NOMO-1 treated with dmso at 0.1 percent for 144 hours (cell line): ENCODE measurements around the gene DOCK2.
"Not testable (repeated sequence)": the region's sequence is repeated elsewhere in the genome, so short reads cannot be mapped to it uniquely, and the experiment has no call there.

Source experiments
- DNase-seq: peaks from one replicate; lab custom pipeline; 2025; ENCODE audit not compliant: unreplicated experiment; lab: John Stamatoyannopoulos, UW

DOCK2 gene

DNA sequence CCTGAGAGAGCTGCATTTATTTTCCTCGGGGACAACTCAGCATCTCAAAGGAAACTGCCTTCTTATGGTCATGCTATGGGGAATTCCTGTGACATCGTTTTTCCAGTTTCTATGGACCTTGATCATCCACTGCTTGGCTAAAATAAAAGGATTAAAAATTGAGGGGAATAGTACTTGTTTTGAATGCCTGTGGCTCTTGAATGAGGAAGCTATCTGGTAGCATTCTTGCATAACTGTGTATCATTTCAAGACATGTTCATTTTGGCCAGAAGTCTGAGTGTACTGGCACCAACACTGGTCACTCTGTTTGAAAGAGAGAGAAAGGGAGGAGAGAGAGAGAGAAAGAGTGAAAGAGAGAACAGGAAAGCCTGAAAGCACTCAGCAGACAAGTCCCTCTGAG is 116.7 kb downstream of the DOCK2 start:
- no peak for DNase-seq

DNA sequence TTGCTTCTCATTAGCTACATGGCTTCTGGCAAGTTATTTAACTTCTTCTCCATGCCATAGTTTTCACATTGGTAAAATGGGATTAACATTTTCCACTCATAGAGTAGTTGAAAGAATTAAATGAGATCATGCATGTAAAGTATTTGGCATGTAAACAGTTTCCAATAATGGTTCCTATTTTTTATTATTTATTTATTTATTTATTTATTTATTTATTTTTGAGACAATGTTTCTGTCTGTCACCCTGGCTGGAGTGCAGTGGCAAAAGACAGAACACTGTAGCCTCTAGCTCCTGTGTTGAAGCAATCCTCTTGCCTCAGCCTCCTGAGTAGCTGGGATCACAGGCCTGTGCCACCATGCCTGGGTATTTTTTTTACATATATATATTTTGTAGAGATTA is 117.7 kb downstream of the DOCK2 start:
- DNase-seq: no peak

DNA sequence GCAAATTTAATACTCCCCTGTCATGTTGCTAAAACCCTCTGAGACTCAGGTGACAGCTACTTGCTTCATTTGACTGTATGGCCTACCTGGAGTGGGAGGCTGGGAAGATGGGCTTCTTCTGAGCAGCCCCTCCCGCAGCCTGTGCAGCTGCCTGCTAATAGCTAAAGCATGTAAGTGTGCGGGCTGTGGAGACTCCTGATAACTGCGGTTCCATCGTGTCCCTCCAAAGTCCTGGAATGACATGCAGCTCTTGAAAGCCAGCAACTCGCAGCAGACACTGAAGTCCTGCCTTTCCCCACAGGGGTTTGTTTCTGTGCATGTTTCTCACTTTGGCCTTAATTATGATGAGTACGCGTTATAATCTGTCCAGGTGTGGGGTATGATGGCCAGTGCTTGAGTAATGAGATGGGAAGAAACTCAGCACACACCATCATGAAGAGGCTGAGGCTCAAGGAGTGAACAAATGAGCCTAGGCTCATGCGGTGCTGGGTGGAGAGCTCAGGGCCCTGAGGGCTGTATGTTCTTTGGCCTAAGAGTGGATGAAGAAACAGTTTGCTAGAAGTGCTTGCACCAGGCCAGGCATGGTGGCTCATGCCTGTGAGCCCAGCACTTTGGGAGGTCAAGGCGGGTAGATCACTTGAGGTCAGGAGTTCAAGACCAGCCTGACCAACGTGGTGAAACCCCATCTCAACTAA is 119.1 kb downstream of the DOCK2 start:
- DNase-seq: no peak

DNA sequence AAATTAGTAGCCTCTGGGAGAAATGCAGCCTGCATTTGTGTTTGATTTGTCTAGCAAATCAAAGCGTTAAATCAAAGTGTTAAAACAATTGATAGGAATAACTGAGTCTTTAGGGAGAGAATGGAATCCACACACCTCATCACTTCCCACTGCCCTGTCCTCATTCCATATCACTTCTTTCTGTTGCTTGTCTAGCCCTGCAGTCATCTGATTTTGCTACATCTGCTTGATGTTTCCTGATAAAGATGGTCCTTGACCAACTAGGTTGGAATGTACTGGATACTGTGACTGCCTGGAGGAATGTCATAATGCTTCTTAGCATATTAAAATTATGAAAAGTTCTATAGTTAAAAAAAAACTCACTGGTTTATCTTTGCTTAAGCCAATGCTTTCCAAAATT is 119.9 kb downstream of the DOCK2 start:
- DNase-seq: no peak

DNA sequence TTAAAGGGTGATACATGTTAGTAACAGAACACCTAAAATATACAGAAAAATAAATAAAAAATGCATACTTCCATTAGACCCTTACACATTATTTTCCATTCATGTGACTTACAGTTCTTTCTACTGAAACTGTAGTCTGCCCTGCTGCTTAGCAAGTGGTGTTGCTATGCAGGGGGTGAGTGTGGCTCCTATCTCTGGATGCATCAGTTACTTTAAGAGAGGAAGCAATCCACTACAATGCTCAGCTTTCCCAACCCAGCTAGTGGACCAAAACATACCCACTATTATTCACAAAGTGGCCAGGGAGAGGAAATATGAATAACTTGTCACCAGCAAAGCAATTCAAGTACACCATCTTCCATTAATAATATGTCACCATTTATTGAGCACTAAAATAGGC is 121.8 kb downstream of the DOCK2 start:
- DNase-seq: no peak

DNA sequence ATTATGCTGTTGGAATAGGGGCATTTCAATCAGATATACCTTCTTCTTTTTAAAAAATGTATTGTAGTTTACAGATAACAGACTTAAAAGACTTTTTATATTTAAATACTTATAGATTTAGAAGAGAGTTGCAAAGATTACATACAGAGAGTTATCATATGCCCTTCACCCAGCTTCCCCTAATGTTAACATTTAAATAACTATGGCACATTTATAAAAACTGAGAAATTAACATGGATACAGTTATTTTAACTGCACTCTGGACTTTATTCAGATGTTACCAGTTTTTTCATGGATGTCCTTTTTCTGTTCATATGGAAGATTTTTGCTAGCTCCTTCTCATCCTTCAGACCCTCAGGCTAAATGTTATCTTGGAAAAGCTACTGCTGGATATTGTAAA is 123.2 kb downstream of the DOCK2 start:
- no peak for DNase-seq

DNA sequence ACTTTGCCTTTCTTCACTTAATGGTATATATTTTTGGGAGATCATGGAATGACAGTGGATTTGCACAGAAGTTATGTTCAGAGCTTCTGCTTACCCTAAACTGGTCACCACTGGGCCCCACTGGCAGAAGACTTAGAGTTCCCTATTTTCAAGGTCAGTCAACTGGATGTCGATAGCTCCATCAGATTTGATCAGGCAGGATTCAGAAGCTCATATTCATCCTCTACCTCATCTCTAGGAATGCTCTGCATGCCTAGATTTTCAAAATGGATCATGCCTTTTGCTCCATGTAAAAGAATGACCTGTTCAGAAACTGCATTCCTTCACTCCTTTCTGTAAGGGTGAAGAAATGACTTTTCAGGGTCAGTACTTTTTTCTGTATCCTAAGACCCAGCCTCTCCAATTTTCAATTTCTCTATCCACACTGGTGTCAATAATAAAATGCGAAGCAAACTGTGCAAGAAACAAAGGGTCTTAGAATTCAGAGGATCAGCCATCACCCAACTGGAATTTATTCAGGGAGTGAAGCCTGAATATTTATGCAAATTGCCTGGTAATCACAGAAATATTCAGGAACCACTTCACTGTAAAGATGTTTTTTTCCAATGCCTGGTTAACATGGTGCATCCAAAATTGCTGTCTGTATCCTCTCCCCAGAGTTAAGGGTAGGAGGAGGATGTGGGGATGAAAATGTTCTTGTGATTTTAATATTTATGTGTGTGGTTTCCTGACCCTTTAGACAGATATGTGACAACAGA is 125.4 kb downstream of the DOCK2 start:
- no peak for DNase-seq

DNA sequence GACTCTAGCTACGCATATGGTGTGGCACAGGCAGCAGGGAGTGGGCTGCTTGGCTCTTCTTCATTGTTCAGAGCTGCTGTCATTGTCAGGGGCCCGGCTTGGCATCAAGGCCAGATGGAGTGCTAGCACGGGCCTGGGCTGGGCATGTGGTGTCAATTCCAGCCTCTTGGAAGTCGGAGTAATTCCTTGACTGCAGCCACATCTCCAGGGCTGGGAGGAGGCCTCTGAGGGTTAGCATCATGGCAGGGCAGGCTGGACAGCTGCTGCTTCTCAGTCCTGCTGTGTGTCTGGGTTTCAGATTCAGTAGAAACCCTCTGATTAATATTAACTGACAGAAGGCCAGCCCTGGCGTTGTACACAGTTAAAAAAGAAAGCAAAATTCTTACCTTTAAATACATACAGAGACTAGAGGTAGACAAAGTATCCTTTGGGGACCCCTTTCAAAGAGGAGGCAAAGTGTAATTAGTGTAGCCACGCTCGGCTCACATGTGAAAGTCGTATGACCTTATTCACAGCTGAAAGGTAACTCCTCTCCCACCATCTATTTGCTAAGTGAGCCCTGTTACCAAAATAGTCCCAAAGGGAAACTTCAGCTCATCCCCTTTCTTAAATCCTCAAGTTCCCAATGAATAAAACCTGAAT is 126.4 kb downstream of the DOCK2 start:
- no peak for DNase-seq

DNA sequence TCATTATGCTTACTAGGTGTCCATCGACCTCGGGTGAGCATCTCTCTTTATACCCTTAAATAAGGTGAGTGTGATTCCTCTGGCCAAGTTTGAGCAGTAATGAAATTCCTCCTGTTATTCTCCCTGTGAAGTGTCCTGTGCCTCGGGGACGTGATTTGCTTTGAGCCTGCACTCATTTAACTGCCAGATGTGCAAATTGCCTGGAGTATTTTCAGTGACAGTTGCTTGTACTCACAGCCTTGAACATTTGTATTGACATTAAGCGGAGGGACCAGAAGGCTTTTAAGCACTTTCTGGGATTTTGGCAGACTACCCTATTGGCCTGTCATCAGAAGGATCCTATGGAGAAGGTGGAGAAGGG is 126.9 kb downstream of the DOCK2 start:
- DNase-seq: no peak

DNA sequence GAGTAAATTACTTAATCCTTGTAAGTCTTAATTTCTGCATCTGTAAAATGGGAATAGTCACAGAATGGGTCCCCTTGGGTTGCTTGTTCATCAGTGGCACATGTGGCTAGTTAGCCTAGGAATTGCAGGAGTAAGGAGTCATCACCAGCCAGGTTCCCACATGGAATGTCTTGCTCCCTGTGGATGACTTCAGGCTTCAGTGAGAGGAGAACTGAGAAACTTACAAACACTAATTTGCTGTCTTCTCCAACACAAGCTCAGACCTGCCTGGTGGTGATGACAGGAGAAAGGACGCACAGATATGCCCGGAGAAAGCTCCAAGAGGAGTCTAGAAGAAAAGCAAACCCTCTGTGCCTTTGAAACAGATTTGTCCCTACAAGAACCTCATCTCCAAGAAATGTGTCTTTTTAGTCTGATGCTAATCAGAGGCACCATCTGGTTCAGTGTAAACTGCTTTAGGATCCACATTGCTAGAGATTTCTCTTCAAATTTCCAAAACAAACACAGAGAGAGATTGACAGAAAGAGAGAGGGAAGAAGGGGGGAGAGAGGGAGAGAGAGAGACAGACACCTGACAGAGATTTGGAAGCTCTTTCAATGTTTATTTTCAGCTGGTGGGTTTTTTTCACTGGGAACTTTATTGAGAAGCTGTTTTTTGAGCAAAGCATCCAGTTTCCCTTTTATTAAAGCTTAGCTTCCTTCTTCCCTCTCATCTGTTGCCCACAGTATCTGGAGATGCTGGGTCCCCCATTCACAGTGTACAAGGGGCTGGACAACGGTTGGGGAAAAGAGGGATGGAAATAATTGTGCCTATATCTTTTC is 128.3 kb downstream of the DOCK2 start:
- DNase-seq: no peak

DNA sequence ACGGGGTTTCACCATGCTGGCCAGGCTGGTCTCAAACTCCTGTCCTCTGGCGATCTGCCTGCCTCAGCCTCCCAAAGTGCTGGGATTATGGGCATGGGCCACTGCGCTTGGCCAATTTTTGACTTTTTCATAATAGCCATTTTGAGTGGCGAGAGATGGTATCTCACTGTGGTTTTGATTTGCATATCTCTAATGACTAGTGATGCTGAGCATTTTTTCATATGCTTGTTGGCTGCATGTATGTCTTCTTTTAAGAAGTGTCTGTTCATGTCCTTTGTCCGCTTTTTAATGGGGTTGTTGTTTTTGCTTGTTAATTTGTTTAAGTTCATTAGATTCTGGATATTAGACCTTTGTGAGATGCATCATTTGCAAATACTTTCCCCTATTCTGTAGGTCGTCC is 129.9 kb downstream of the DOCK2 start:
- not testable (repeated sequence) for DNase-seq

DNA sequence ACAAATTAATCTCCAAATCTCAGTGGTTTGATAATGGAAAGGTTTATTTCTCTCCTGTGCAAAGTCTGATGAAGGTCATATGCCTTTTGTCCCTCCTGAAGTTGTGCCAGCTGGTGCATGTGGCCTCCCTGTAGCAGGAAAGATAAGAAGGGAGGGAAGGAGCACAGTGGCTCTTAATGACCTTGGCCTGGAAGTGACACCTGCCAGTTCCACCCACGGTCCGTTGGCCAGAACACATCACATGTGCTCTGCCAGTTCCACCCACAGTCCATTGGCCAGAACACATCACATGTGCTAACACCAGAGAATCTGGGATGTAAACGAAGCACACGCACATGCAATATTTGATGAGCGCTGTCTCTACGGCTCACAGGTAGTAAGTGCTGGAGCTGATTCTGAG is 130.9 kb downstream of the DOCK2 start:
- no peak for DNase-seq

DNA sequence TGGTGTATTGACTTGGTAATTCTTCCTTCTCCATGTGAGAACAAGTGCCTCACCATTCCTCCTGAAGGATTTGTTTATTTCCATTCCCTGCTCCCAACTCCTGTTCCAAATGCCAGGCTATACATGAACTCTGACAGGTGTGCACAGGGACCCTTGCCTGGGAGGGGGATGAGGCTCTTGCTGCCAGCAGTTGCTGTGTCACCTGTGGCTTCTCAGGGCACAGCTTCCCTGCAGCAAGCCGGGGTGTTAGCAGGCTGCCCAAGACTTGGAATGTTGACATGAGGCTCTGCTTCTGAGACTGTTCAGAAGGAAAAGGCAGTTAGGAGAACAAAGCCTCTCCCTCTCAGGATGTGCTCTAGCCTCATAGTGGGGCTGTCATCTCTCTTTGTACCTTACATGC is 131.3 kb downstream of the DOCK2 start:
- DNase-seq: no peak

DNA sequence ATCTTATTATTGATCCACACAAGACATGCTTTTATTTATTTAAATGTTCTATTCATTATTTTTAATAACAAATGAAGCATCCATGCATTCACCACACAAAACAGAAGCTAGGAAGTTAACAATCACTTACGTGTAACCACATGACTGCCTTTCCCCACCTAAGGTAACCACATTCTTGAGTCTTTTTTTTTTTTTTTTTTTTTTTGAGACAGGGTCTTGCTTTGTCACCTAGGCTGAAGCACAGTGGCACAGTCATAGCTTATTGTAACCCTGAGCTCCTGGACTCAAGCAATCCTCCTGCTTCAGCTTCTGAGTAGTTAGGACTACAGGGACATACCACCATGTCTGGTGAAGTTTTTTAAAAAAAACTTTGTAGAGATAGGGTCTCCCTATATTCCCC is 133.0 kb downstream of the DOCK2 start:
- DNase-seq: no peak

DNA sequence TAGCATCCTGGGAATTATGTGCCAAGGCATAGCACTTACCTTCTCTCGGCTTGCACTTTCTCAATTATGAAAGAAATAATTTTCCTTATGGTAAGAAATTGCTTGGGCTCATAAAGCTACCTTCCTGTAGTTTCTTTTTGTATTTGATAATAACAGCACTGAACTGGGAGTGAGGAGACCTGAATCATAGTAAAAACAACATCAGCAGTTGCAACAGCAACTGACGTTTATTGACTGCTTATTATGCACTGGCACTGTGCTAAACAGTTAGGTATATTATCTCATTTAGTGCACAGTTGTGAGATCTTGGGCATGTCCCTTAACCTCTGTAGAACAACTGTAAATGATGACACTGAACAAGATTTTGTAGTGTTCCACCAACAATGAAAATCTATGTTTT is 135.2 kb downstream of the DOCK2 start:
- DNase-seq: no peak

DNA sequence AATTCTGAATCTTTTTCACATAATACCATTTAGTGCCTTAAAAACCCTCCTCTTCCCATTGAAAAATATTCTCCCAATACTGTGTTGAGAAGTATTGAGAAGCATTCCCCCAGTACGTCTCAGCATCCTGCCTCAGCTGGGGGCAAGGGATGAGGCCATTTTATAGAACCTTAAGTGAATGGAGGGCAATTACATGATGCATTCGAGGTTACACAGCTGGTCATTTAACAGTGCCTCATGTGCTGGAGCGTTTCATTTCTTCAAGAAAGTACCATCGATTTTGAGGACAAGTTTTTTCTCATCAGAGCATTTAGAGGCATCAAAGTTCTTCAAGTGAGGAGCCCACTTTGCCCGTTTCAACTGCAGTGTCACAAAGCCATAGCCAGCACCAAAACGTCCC is 135.6 kb downstream of the DOCK2 start:
- DNase-seq: no peak

DNA sequence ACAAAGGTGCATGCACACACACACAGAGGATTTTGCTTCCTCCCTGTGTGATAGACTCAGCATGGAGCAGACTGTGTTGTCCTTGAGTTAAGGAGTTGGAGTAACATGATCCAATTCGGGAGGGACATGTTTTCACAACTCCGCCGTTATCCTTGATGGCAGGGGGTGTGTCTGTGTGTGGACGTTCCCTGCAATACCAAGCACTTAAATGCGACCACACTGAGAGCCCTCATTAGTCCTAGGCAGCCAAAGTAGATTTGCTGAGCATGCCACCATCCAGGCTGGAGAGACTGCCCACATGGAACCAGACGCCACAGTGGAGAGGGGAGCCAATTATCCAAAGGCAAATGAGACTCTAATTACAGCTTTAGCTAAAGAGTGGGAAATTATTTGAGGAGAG is 140.1 kb downstream of the DOCK2 start:
- no peak for DNase-seq

DNA sequence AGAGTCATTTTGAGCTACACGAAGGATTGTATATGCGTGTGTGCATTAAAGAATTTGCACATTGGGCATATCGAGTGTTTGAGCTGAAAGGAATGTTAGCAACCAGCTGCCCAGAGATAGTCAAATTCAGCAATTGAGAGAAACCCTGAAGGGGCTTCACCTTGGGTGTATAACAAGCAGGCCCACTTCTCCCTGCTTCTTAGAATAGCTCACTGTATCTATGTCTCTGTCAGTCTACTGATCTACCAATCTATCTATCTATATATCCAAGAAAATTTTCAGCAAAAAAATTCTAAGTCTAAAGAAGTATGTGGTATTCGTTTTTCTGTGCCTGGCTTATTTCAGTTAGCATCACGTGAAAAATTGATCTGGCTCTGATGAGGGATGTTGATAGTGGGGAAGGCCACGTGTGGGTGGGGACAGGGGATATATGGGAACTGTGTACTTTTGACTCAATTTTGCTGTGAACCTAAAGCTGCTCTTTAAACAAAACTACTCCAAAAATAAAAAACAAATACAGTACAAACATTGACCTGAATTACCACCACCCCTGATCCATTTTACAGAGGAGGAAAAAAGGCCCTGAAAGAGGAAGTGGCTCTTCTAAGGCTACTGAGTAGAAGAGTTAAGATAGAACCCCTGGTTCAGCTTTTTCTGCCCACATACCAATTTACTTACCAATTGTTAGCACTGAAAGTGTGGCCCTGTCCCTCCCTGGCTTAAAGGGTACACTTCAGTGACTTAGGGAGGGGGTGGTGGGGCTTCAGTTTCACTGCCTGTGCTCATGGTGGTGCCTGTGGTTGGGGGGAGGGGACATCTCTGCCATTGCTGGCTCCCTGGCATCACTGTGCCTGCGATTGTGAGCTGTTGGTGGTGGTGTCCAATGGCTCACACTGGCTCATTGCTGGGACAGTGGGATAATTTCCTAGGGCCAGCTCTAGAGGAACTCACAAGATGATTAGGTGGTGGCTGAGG is 141.8 kb downstream of the DOCK2 start:
- no peak for DNase-seq

DNA sequence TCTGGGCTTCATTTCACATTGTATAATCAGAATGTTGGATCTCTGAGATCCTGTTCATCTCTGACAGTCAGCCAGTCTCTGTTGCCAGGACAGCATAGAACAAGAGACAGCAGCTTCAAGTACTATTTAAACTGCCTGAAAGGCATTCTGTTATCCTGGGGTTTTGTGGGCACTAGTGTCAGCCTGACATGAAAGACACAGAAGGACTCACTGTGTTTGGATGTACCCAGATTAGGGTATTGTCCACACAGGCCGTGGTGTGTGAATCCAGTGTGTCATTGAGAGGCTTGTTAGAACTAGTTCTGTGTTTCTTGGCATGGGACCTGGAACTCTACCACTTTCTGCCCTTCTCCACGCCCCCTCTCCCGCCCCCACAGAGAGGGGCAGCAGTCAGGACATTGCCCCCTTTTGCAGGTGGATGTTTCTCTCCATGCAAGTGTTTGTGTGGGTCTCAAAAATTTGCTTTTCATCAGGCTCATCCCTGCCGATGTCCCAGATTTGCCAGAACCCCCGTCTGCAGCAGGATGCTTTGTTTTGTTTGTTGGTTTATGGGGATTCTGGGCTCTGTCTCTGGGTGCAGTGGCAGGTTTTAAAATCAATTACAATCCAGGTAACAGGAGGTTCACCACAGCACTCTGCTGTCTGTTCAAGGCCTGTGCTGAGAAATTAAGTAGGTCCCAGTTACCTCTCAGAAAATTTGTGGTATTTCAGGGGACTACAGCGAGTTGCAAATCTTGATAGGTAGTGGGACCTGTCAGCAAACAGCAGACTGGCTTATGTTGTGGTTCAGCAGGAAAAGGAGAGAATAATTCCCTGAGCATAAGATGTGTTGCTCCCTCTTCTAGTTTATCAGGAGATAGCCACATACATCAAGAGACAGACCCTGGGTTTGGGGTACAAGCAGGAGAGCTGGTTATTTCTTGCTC is 144.6 kb downstream of the DOCK2 start:
- DNase-seq: no peak
